HG02938 (cell line): Measurements from ENCODE around the gene PTGR1.

Source experiments
- ATAC-seq: cut with Tn5 transposase; IDR thresholded peaks from one replicate; pipeline ENCODE4 v1.9.1; 2021; ENCODE audit warnings: mild to moderate bottlenecking, moderate library complexity; ENCODE audit not compliant: unreplicated experiment

PTGR1 gene

GRCh38 chr9:111542497-111543254 lies 56.8 kb downstream of the PTGR1 start:
- no peak for ATAC-seq

- ATAC-seq, result no peak
Measured at GRCh38 chr9:111533099-111533790, 66.2 kb downstream of the PTGR1 start.

GRCh38 chr9:111531716-111532115 lies 67.7 kb downstream of the PTGR1 start:
- no peak for ATAC-seq

- no peak for ATAC-seq
Measured at GRCh38 chr9:111529787-111530186, 69.7 kb downstream of the PTGR1 start.

GRCh38 chr9:111527347-111527746 lies 72.1 kb downstream of the PTGR1 start:
- ATAC-seq, result no peak

GRCh38 chr9:111525056-111525977 lies 74.1 kb downstream of the PTGR1 start, which contains the start of gene ZNF483:
TSS of gene ZNF483 (plus strand) at chr9:111525179. CDS start at chr9:111527396, 2,217 bp downstream.
- no peak for ATAC-seq

GRCh38 chr9:111524731-111525055 lies 74.8 kb downstream of the PTGR1 start:
- ATAC-seq, result no peak

GRCh38 chr9:111516061-111516465 lies 83.4 kb downstream of the PTGR1 start:
- ATAC-seq, result no peak

- no peak for ATAC-seq
Measured at GRCh38 chr9:111514967-111515366, 84.5 kb downstream of the PTGR1 start.
